Neural cell (in vitro differentiated cells): ENCODE data around the gene ZNF394. TPM values are rescaled to one million over a fixed set of nuclear protein-coding genes. Genes with fewer than 3 reads are reported as not detected.

Source experiments
- H2AFZ ChIP-seq: fragments of 200-600, 300-800 bp; sonication (generic), shearing (Covaris generic); 2 replicates; pipeline ENCODE4 v1.6.0; 2014; ENCODE audit warnings: low read depth, mild to moderate bottlenecking, antibody characterized with exemption, low read length, moderate library complexity
- H3F3A ChIP-seq: fragments of 200-600 bp; shearing (Covaris generic); 2 replicates; pipeline ENCODE4 v1.6.1; 2016; ENCODE audit warnings: mild to moderate bottlenecking, moderate library complexity, mixed read lengths, antibody characterized with exemption, low read length; ENCODE audit not compliant: insufficient read depth, poor library complexity, severe bottlenecking
- H3K27ac ChIP-seq: fragments of 200-600, 300-800 bp; sonication (generic), shearing (Covaris generic); 2 replicates; pipeline ENCODE4 v1.5.1; 2014; ENCODE audit warnings: mild to moderate bottlenecking, low read length, moderate library complexity
- H3K27me3 ChIP-seq: fragments of 300-800, 200-600 bp; sonication (generic), shearing (Covaris generic); 2 replicates; pipeline ENCODE4 v1.6.0; 2014; ENCODE audit warnings: mild to moderate bottlenecking, low read depth, low read length, moderate library complexity; ENCODE audit not compliant: insufficient read depth
- H3K36me3 ChIP-seq: fragments of 300-800, 200-600 bp; sonication (generic), shearing (Covaris generic); 2 replicates; pipeline ENCODE4 v1.5.1; 2014; ENCODE audit warnings: mild to moderate bottlenecking, antibody characterized with exemption, low read length, moderate library complexity; ENCODE audit not compliant: insufficient read depth
- H3K4me2 ChIP-seq: fragments of 300-800, 200-600 bp; sonication (generic), shearing (Covaris generic); 2 replicates; pipeline ENCODE4 v1.6.0; 2014; ENCODE audit warnings: mild to moderate bottlenecking, low read length
- H3K4me3 ChIP-seq: fragments of 300-800, 200-600 bp; sonication (generic), shearing (Covaris generic); 2 replicates; pipeline ENCODE4 v1.5.1; 2014; ENCODE audit warnings: mild to moderate bottlenecking, low read length, moderate library complexity
- H3K79me2 ChIP-seq: fragments of 200-600 bp; shearing (Covaris generic); replicated peaks from 2 replicates; pipeline ENCODE4 v1.6.0; 2014; ENCODE audit warnings: mild to moderate bottlenecking, low read length, moderate library complexity; ENCODE audit not compliant: insufficient read depth
- H3K9ac ChIP-seq: fragments of 300-800, 200-600 bp; sonication (generic), shearing (Covaris generic); 2 replicates; pipeline ENCODE4 v1.6.1; 2016; ENCODE audit warnings: mild to moderate bottlenecking, low read length, mixed read lengths
- H3K9me2 ChIP-seq: fragments of 200-600 bp; shearing (Covaris generic); 2 replicates; pipeline ENCODE4 v1.6.1; 2016; ENCODE audit warnings: mild to moderate bottlenecking, low read length, mixed read lengths; ENCODE audit not compliant: insufficient read depth
- H3K9me3 ChIP-seq: fragments of 200-600, 300-800 bp; sonication (generic), shearing (Covaris generic); 2 replicates; pipeline ENCODE4 v1.6.1; 2016; ENCODE audit warnings: mild to moderate bottlenecking, mixed run types, low read length, moderate library complexity, mixed read lengths
- H4K20me1 ChIP-seq: fragments of 200-600 bp; shearing (Covaris generic); 2 replicates; pipeline ENCODE4 v1.6.1; 2016; ENCODE audit warnings: mild to moderate bottlenecking, mixed run types; ENCODE audit not compliant: insufficient read depth
- EP300 ChIP-seq: fragments of 450-650 bp; conservative IDR thresholded peaks from 2 replicates; pipeline ENCODE4 v1.6.1; 2014; ENCODE audit warnings: antibody characterized with exemption, mild to moderate bottlenecking, moderate library complexity; ENCODE audit not compliant: poor library complexity, severe bottlenecking
- EZH2 ChIP-seq: fragments of 200-600, 300-800 bp; shearing (Covaris generic), sonication (generic); IDR thresholded peaks from 2 replicates; pipeline ENCODE4 v1.6.1; 2014; ENCODE audit warnings: antibody characterized with exemption, low read length, borderline replicate concordance, mild to moderate bottlenecking; ENCODE audit not compliant: insufficient read depth, poor library complexity, severe bottlenecking
- MXI1 ChIP-seq: fragments of 450-650 bp; conservative IDR thresholded peaks from 2 replicates; pipeline ENCODE4 v1.6.1; 2014; ENCODE audit warnings: antibody characterized with exemption, mild to moderate bottlenecking; ENCODE audit not compliant: poor library complexity, severe bottlenecking
- POLR2AphosphoS5 ChIP-seq: IDR thresholded peaks from 2 replicates; pipeline ENCODE4 v1.6.1; 2012
- RAD21 ChIP-seq: fragments of 450-650 bp; conservative IDR thresholded peaks from 2 replicates; pipeline ENCODE4 v1.6.1; 2014; ENCODE audit warnings: antibody characterized with exemption, mild to moderate bottlenecking, moderate library complexity
- REST ChIP-seq: IDR thresholded peaks from 2 replicates; pipeline ENCODE4 v1.6.1; 2012; ENCODE audit warnings: borderline replicate concordance
- SMC3 ChIP-seq: fragments of 450-650 bp; conservative IDR thresholded peaks from 2 replicates; pipeline ENCODE4 v1.6.1; 2014; ENCODE audit warnings: antibody characterized with exemption, mild to moderate bottlenecking, moderate library complexity; ENCODE audit not compliant: poor library complexity
- TAF1 ChIP-seq: IDR thresholded peaks from 2 replicates; pipeline ENCODE4 v1.6.1; 2012; ENCODE audit warnings: low read depth
- polyA plus RNA-seq: library from polyadenylated mRNA; depleted of rRNA; stranded (reverse); fragments of >200 nt; gene quantifications from 2 replicates; pipeline ENCODE4 v1.2.3, GENCODE V29; 2014
- TF ChIP-seq, protein P1 (sequence below): fragments of 450-650 bp; IDR thresholded peaks from 2 replicates; pipeline ENCODE4 v1.5.1; 2014; ENCODE audit warnings: antibody characterized with exemption, mild to moderate bottlenecking, moderate library complexity; ENCODE audit not compliant: poor library complexity, severe bottlenecking

ZNF394 gene
- polyA plus RNA-seq, 1 donor from 2014 or later = 9.5 TPM

DNA sequence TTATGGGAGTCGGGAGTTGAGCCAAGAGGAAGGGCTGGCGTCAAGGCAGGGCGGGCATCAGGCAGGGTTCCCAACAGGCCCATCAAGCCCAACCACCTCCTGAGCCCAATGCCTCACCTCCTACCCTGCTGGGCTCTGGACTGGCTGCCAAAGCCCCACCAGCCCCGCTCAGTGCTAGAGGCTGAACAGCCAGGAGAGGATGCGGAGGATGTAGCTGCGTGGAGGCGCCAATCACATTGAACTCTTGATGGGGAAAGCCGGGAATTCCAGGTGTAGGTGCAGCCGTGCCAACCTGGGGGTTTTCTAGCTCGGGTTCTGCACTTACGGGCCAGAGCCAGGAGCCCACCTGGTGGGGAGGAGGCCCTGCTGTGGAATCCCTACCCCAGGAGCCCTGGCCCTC is 47.0 kb downstream of the ZNF394 start:
- Histone ChIP-seq H3K9ac (no peak overlapping the region), H3K9me3 (no peaks in the 10 kb centered on the region), H2AFZ (no peak overlapping the region), H3F3A (no peaks in the 10 kb centered on the region), H3K27ac (no peak overlapping the region), H3K27me3 (no peaks in the 10 kb centered on the region), H3K4me2 (no peak overlapping the region), H3K79me2 (no peaks in the 10 kb centered on the region), H4K20me1 (no peaks in the 10 kb centered on the region), H3K4me3 (no peak overlapping the region), H3K36me3 (no peaks in the 10 kb centered on the region), H3K9me2 (no peaks in the 10 kb centered on the region)
- no peak for TF ChIP-seq SMC3
- TF ChIP-seq EP300 = no peak
- TF ChIP-seq, protein P1, sequence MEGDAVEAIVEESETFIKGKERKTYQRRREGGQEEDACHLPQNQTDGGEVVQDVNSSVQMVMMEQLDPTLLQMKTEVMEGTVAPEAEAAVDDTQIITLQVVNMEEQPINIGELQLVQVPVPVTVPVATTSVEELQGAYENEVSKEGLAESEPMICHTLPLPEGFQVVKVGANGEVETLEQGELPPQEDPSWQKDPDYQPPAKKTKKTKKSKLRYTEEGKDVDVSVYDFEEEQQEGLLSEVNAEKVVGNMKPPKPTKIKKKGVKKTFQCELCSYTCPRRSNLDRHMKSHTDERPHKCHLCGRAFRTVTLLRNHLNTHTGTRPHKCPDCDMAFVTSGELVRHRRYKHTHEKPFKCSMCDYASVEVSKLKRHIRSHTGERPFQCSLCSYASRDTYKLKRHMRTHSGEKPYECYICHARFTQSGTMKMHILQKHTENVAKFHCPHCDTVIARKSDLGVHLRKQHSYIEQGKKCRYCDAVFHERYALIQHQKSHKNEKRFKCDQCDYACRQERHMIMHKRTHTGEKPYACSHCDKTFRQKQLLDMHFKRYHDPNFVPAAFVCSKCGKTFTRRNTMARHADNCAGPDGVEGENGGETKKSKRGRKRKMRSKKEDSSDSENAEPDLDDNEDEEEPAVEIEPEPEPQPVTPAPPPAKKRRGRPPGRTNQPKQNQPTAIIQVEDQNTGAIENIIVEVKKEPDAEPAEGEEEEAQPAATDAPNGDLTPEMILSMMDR = no peak

GRCh38 chr7:99452541-99452940 is 47.5 kb downstream of the ZNF394 start:
- Histone ChIP-seq H3K9me2 (no peaks in the 10 kb centered on the region), H3F3A (no peaks in the 10 kb centered on the region), H3K79me2 (no peaks in the 10 kb centered on the region), H3K4me2 (no peak overlapping the region), H3K9ac (no peak overlapping the region), H3K27ac (no peak overlapping the region), H4K20me1 (no peaks in the 10 kb centered on the region), H3K36me3 (no peaks in the 10 kb centered on the region), H2AFZ (no peak overlapping the region), H3K27me3 (no peaks in the 10 kb centered on the region), H3K4me3 (no peak overlapping the region), H3K9me3 (no peaks in the 10 kb centered on the region)
- TF ChIP-seq REST (no peak), RAD21 (no peak), MXI1 (no peak), EZH2 (no peak), TAF1 (no peak), POLR2AphosphoS5 (no peak), SMC3 (no peak), EP300 (no peak)
- TF ChIP-seq, protein P1 = no peak
